Measurements from ENCODE around the gene CLCA2. TPM values are rescaled to one million over a fixed set of nuclear protein-coding genes. Genes with fewer than 3 reads are reported as not detected.

Gene CLCA2
- total RNA-seq, 1 experiment from 2014 or later: not detected

DNA sequence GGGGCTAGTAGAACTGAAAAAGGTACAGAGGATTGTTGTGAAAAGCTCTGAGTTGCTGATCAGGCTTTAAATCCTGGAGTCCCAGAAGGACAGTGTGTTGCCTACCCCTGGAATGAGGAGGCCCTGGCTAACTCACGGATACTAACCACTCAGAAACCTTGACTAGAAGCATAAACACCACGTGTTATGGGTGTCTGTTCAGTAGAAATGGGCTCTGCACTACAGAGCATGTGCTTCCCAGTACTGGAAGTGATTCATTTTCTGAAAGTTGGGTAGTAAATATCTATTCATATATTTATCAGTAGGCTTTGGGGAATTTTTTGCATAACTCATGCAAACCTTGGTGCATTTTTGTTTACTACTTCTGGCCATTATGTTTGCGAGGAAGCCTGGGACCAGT lies 29.7 kb downstream of the CLCA2 start:
- TF ChIP-seq CTCF (conservative IDR thresholded peaks at IDR 0.05): no peak
- Histone ChIP-seq H3K4me1 (ENCODE audit: insufficient read depth, low read length) (no peaks in the 10 kb centered on the region), H3K23me2 (ENCODE audit: insufficient read length, low read depth, low read length, poor library complexity, severe bottlenecking) (no peaks in the 10 kb centered on the region), H4K5ac (ENCODE audit: insufficient read length, low read depth, low read length) (no peak overlapping the region), H2BK20ac (ENCODE audit: low read depth, low read length, poor library complexity, severe bottlenecking) (no peak overlapping the region), H4K91ac (ENCODE audit: insufficient read length, low read depth, low read length) (no peak overlapping the region), H3K27ac (ENCODE audit: insufficient read length, low read depth, low read length) (no peak overlapping the region), H2BK5ac (ENCODE audit: insufficient read length, low read length) (no peak overlapping the region), H4K8ac (replicated peaks; ENCODE audit: insufficient read length, low read depth, low read length) (no peak overlapping the region), H2BK120ac (ENCODE audit: low read depth, low read length, poor library complexity, severe bottlenecking) (no peak overlapping the region), H2BK12ac (ENCODE audit: insufficient read length, low read depth, low read length) (no peak overlapping the region), H3K79me1 (ENCODE audit: insufficient read depth, low read depth, low read length, poor library complexity, severe bottlenecking) (no peaks in the 10 kb centered on the region), H3K9me3 (ENCODE audit: control insufficient read depth, low read depth, low read length) (no peaks in the 10 kb centered on the region), H2AK5ac (ENCODE audit: insufficient read length, low read length) (no peak overlapping the region), H3K79me2 (ENCODE audit: insufficient read depth, low read length) (no peaks in the 10 kb centered on the region), H3T11ph (ENCODE audit: low read length) (no peak overlapping the region), H3K9ac (ENCODE audit: extremely low read depth, insufficient read length, low read length) (no peak overlapping the region), H3K18ac (ENCODE audit: insufficient read length, low read depth, low read length) (peak overlapping the region; percentile 58), H2AFZ (ENCODE audit: low read length) (no peak overlapping the region), H2BK15ac (ENCODE audit: low read depth, low read length) (no peak overlapping the region), H3K4ac (ENCODE audit: low read depth, low read length) (no peak overlapping the region), H3K14ac (ENCODE audit: insufficient read depth, low read length) (no peak overlapping the region), H3K56ac (ENCODE audit: insufficient read length, low read depth, low read length) (no peak overlapping the region), H3K23ac (ENCODE audit: insufficient read length, low read depth, low read length) (no peak overlapping the region), H4K20me1 (ENCODE audit: control insufficient read depth, insufficient read depth, insufficient read length) (no peaks in the 10 kb centered on the region), H3K4me2 (ENCODE audit: insufficient read depth, insufficient read length, low read length) (no peak overlapping the region), H3K27me3 (ENCODE audit: insufficient read depth, low read length) (no peaks in the 10 kb centered on the region)
- no peaks in the 10 kb centered on the region for H3K36me3 Mint-ChIP-seq (ENCODE audit: insufficient read depth in 1 of 3, low read depth in 3 of 3)
- no peaks in the 10 kb centered on the region for H3K27me3 Mint-ChIP-seq (ENCODE audit: low read depth)
- H3K4me3 Mint-ChIP-seq: no peak overlapping the region
- no peaks in the 10 kb centered on the region for H3K9me3 Mint-ChIP-seq
- H3K27ac Mint-ChIP-seq: no peak overlapping the region; a peak in 1 of 7 replicates
- H3K4me1 Mint-ChIP-seq: peaks cover 6% of the 10 kb centered on the region in 2 experiments; a peak in 3 of 4 replicates
- no CpG with 5 or more reads among the region's 3 CpGs for WGBS (ENCODE audit: extremely low coverage, insufficient read length, low lambda C conversion rate)
- DNase-seq: no peak

All from H9 (cell line).